Ishikawa (cell line): ENCODE data around the gene DBR1.

Experiments used
- CEBPB ChIP-seq: IDR thresholded peaks from 2 replicates; pipeline ENCODE4 v1.6.1; 2012
- EP300 ChIP-seq: IDR thresholded peaks from 2 replicates; pipeline ENCODE4 v1.6.1; 2012; ENCODE audit warnings: borderline replicate concordance
- FOXM1 ChIP-seq: IDR thresholded peaks from 2 replicates; pipeline ENCODE4 v1.6.1; 2012; ENCODE audit warnings: low read depth, borderline replicate concordance
- NFIC ChIP-seq: IDR thresholded peaks from 2 replicates; pipeline ENCODE4 v1.6.1; 2012
- RAD21 ChIP-seq: IDR thresholded peaks from 2 replicates; pipeline ENCODE4 v1.6.1; 2012; ENCODE audit warnings: low read depth
- TAF1 ChIP-seq: IDR thresholded peaks from 2 replicates; pipeline ENCODE4 v1.6.1; 2012; ENCODE audit warnings: low read depth, mild to moderate bottlenecking
- TCF12 ChIP-seq: IDR thresholded peaks from 2 replicates; pipeline ENCODE4 v1.6.1; 2012; ENCODE audit warnings: low read depth
- YY1 ChIP-seq: IDR thresholded peaks from 2 replicates; pipeline ENCODE4 v1.6.1; 2012; ENCODE audit warnings: low read depth
- TF ChIP-seq, protein P1 (sequence below): IDR thresholded peaks from 2 replicates; pipeline ENCODE4 v1.6.1; 2012
- TF ChIP-seq, protein P2 (sequence below): IDR thresholded peaks from 2 replicates; pipeline ENCODE4 v1.6.1; 2012; ENCODE audit warnings: low read depth, mild to moderate bottlenecking

DNA sequence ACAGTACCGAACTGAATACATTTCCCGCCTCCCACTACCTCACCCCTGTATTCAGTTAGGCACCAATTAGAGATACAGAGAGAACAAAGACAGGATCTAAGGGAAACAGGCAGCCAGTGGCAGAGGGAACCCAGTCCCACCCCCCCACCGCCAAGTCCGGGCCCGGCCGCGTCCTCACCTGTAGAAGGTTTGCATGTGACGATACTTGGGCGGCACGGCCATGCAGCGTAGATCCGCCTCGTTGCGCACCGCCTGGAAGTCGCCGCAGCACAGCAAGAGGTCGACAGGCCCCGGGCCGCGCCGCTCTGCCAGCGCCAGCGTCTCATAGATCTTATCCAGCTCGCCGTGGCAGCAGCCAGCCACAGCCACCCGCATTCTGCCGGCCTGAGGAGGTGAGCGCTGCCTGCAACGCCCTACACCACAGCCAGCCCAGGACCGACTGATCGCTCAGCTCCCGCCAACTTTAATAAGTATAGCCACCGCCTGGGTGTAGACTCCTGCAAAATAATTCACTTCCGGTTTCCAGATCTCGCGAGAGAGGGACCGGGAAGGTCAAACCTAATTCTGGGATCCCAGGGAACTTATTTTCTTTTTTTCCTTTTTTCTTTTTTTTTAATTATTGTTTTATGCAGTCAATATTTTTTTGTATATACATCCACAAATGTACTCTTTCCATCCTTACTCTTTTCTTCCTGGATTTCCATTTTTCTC is at the start of gene DBR1:
- TF ChIP-seq RAD21 (no peak), FOXM1 (no peak), NFIC (no peak), EP300 (peak; percentile 37; the same call in 1 of the 2 replicates), CEBPB (no peak), YY1 (peak; percentile 67; the same call in 1 of the 2 replicates), TAF1 (peak; percentile 91), TCF12 (peak; percentile 61)
- TF ChIP-seq, protein P1, sequence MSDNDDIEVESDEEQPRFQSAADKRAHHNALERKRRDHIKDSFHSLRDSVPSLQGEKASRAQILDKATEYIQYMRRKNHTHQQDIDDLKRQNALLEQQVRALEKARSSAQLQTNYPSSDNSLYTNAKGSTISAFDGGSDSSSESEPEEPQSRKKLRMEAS: peak; percentile 85
- TF ChIP-seq, protein P2, sequence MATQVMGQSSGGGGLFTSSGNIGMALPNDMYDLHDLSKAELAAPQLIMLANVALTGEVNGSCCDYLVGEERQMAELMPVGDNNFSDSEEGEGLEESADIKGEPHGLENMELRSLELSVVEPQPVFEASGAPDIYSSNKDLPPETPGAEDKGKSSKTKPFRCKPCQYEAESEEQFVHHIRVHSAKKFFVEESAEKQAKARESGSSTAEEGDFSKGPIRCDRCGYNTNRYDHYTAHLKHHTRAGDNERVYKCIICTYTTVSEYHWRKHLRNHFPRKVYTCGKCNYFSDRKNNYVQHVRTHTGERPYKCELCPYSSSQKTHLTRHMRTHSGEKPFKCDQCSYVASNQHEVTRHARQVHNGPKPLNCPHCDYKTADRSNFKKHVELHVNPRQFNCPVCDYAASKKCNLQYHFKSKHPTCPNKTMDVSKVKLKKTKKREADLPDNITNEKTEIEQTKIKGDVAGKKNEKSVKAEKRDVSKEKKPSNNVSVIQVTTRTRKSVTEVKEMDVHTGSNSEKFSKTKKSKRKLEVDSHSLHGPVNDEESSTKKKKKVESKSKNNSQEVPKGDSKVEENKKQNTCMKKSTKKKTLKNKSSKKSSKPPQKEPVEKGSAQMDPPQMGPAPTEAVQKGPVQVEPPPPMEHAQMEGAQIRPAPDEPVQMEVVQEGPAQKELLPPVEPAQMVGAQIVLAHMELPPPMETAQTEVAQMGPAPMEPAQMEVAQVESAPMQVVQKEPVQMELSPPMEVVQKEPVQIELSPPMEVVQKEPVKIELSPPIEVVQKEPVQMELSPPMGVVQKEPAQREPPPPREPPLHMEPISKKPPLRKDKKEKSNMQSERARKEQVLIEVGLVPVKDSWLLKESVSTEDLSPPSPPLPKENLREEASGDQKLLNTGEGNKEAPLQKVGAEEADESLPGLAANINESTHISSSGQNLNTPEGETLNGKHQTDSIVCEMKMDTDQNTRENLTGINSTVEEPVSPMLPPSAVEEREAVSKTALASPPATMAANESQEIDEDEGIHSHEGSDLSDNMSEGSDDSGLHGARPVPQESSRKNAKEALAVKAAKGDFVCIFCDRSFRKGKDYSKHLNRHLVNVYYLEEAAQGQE: no peak
